M059J (cell line): Measurements from ENCODE around the gene BCL11B. TPM values are rescaled to one million over a fixed set of nuclear protein-coding genes. Genes with fewer than 3 reads are reported as not detected.

ENCODE experiments used
- DNase-seq: peaks from one replicate; pipeline ENCODE4 v3.0.0-alpha.2; 2012; ENCODE audit warnings: low read depth
- total RNA-seq: library from RNA; depleted of rRNA; stranded (reverse); fragments of >200 nt; shearing (Covaris generic); gene quantifications from 2 replicates; pipeline ENCODE4 v1.2.3, GENCODE V29; 2014

The BCL11B gene
- total RNA-seq, 1 experiment from 2014 or later: 0.02 TPM

- no peak for DNase-seq
These were observed 88.7 kb downstream of the BCL11B start for GRCh38 chr14:99183311-99183710.

GRCh38 chr14:99182548-99183250 lies 89.3 kb downstream of the BCL11B start:
- DNase-seq: no peak

- DNase-seq: no peak
These were observed 90.0 kb downstream of the BCL11B start for GRCh38 chr14:99181804-99182520.

DNA sequence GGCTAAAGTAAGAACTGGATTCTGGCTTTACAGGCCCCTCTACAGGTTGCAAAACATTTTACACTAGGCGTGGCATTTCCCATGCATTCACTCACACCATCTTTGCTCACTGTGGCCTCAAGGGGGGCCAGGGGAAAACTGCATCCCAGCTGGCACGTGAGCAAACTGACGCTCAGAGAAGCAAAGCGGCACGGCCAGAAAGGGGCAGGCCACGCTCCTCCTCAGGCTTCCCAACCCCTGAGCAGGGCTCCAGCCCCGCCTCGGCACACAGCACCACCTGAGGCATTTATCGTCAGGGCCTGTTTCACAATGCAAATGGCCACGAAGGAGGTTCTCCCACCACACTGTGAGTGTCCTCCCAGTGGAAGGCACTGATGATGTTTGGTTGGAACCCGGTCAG lies 90.8 kb downstream of the BCL11B start:
- DNase-seq: no peak

- DNase-seq: no peak
These were observed 92.1 kb downstream of the BCL11B start for GRCh38 chr14:99179946-99180345.

- no peak for DNase-seq
These were observed 92.5 kb downstream of the BCL11B start for GRCh38 chr14:99179506-99179905.

- no peak for DNase-seq
These were observed 93.8 kb downstream of the BCL11B start for GRCh38 chr14:99177886-99178835.

DNA sequence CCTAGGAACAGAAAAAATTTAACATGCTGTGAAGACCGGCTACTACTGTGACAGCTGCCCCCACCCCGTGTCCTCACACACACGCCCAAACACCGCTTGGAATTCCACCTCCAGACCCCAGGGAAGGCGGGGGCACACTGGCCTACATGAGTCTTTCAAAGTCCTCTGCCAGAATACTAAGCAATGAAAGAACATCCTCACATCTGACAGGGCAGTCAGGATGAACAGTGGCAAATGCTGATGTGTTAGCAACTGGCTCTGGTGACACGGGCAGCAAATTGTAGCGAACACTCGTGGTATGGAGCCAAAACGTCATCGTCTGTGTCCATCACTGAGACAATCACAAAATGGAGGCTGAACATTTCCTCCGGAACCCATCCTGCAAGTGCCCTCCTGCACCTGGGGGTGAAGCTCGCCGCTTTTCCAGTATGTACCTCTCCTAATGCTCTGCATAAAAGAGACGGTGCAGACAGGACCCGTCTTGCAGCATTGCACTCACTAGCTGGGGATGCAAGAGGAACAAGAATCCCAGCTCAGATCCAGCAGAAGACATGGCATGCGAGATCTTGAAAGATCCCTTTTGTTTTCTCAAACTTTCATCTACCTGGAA lies 94.8 kb downstream of the BCL11B start:
- no peak for DNase-seq

- no peak for DNase-seq
These were observed 95.6 kb downstream of the BCL11B start for GRCh38 chr14:99176156-99176945.

GRCh38 chr14:99175331-99176155 lies 96.5 kb downstream of the BCL11B start:
- DNase-seq: no peak

DNA sequence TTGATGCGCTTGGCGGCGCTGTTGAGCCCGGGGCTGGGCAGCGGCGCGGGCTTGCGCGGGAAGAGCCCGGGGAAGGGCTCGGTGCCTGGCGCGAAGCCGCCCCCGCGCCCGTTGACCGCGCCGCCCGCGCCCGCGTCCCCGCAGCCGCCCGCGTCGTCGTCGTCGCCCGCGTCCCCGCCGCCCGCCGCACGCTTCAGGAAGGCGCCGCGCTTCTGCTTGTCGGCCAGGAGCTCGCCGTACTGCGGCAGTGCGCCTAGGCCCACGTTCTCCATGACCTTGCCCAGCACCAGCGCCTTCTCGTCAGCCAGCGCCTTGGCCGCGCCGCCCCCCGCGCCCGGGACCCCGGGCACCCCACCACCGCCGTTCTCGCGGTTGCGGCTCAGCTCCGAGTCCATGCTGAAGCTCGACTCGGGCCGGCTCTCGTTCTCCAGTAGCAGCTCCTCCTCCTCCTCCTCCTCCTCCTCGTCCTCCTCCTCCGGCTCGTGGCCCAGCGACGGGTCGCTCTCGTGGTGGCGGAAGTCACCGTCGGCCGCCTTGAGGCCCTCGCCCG lies 97.2 kb downstream of the BCL11B start:
- no peak for DNase-seq

- DNase-seq: no peak
These were observed 97.8 kb downstream of the BCL11B start for GRCh38 chr14:99174081-99174769.

- DNase-seq: no peak
These were observed 98.5 kb downstream of the BCL11B start for GRCh38 chr14:99173506-99173905.

GRCh38 chr14:99173086-99173485 lies 98.9 kb downstream of the BCL11B start:
- no peak for DNase-seq

GRCh38 chr14:99171396-99171795 lies 100.6 kb downstream of the BCL11B start:
- no peak for DNase-seq

- DNase-seq: no peak
These were observed 102.1 kb downstream of the BCL11B start for GRCh38 chr14:99169776-99170356.

DNA sequence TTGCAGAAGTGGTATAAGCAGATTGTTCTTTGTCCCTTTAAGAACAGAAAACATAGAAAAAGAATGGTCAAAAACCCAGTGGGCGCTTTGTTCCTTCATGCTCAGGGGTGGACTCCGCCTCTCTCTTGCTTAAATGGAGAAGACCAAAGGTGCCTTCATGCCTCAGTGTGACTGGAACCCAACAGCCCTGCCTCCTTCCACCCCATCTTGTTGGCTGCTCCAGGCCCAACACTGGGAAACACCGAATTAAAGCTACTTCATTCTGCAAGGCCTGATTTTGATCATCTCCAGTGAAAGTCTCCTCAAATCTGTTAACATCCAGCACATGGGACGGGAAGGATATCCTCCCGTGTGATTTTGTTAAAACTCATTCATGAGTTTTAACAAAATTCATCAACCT lies 103.7 kb downstream of the BCL11B start:
- no peak for DNase-seq

GRCh38 chr14:99166506-99166905 lies 105.5 kb downstream of the BCL11B start:
- DNase-seq: no peak

DNA sequence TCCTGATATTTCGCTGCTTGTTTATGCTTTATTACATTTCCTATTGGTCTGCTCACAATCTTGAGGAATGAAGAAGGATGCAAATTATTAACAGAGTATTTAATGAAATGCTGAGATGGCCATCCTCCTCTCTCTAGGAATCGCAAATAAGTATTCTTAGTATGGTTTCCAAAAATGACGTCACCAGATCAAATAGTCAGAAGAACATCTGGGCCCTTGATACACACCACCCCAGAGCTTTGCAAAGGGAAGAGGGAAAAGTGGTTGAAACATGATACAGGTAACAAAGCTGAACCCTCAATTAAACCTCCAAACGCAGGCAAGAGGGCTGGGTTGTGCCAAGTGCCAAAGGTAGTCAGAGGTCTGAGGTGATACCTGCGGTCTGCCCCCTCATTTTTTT lies 107.3 kb downstream of the BCL11B start:
- no peak for DNase-seq
